HG03520 (cell line): Measurements from ENCODE around the gene GRK5.
"Not testable (repeated sequence)": the region's sequence is repeated elsewhere in the genome, so short reads cannot be mapped to it uniquely, and the experiment has no call there.

Source experiments
- ATAC-seq: cut with Tn5 transposase; IDR thresholded peaks from one replicate; pipeline ENCODE4 v1.9.1; 2021; ENCODE audit warnings: mild to moderate bottlenecking, moderate library complexity; ENCODE audit not compliant: unreplicated experiment

Gene GRK5

GRCh38 chr10:119431034-119431772, 223.8 kb downstream of the GRK5 start:
- ATAC-seq: no peak

- no peak for ATAC-seq
Observed at GRCh38 chr10:119431773-119432135, 224.4 kb downstream of the GRK5 start.

- ATAC-seq: not testable (repeated sequence)
Observed at GRCh38 chr10:119434942-119435341, 227.6 kb downstream of the GRK5 start.

DNA sequence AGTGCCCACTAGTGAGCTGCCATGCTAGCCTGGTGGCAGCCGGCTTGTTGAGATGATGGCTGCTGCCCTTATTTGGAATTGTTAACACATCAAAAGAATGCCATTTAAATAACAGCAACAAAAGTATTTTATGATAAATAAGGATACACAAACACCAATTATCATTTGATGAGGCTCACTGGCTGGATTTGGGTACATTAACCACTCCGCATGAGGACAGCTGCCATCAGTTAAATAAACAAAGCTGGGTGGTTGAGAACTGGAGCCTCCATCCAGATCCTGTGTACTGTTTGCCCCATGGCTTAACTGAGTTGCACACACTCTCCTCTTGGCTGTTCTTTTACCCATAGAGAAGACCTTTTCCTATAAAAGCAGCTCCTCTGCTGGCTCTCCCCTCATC, 231.3 kb downstream of the GRK5 start:
- no peak for ATAC-seq

GRCh38 chr10:119439922-119440321, 232.6 kb downstream of the GRK5 start:
- no peak for ATAC-seq

- no peak for ATAC-seq
Observed at GRCh38 chr10:119441151-119441821, 233.9 kb downstream of the GRK5 start.

GRCh38 chr10:119441921-119442757, 234.8 kb downstream of the GRK5 start:
- ATAC-seq: no peak

DNA sequence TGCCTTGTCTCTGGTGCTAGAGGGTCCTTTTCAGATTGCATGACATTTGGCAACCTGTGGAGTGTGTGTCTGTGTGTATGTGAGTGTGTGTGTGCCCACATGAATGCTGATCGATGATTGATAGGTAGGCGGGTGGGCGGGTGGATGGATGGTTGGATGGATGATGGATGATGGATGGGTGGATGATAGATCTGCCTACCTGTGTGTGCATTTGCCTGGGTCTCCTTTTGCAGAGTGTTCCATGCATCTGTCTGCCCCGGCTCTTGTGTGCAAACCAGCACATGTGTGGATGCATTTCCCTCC, 235.3 kb downstream of the GRK5 start:
- no peak for ATAC-seq

DNA sequence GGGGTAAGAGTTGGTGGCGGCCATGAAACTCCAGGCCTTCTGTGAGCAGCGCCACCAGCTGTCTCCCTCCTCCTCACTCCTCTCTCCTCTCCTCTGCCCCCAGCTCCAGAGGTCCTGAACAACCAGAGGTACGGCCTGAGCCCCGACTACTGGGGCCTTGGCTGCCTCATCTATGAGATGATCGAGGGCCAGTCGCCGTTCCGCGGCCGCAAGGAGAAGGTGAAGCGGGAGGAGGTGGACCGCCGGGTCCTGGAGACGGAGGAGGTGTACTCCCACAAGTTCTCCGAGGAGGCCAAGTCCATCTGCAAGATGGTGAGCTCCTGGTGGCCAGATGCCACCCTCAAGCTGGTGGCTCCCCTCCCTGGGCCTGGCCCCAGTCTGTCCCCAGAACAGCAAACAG, 236.1 kb downstream of the GRK5 start:
- ATAC-seq: no peak

- ATAC-seq: no peak
Observed at GRCh38 chr10:119443970-119444660, 236.7 kb downstream of the GRK5 start.

DNA sequence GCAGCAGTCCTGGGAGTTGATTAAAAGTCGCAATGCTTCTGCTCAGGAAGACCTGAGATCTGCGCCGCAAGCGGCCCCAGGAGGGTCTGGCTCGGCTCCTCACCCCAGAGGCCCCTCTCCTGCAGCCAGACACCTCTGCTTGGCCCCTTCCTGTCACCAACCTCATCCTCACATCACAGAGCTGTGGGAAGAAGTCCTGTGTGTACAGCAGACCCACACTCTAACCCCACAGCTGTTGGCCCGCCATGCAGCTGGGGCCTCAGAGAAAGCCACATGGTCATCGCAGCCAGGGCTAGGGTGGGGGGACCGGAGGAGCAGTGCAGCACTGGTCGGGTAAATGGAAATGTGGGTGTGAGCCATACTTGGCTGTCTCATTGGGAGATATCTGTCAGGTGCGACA, 237.5 kb downstream of the GRK5 start:
- no peak for ATAC-seq

DNA sequence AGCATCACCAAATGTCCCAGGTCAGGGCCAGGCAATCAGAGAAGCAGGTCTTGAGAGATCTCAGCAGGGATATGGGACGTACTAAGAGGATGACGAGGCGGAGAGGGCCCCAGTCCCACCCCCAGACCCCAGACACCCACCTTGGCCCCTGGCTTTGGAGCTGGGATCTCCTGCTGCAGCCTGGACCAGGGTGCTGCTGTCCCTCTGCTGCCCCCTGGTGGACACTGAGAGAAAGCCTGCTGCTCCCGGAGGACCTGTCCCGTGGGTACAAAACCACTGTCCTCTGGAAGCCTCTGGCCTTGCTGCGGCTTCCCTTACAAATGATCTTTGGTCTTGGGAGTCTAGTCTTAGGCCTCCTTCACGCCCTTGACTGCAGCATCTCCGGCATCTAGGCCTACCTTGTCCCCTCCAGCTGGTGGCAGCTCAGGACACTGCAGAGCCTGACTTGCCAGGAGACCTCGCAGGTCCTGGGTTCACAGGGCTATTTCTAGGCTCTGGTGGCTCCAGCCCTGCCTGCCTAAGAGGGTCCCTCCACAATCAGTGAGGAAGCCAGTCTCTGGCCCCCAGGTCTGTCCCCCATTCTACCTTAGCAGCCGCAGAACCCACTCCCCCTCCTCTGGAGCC, 238.1 kb downstream of the GRK5 start:
- peak; percentile 60 for ATAC-seq

DNA sequence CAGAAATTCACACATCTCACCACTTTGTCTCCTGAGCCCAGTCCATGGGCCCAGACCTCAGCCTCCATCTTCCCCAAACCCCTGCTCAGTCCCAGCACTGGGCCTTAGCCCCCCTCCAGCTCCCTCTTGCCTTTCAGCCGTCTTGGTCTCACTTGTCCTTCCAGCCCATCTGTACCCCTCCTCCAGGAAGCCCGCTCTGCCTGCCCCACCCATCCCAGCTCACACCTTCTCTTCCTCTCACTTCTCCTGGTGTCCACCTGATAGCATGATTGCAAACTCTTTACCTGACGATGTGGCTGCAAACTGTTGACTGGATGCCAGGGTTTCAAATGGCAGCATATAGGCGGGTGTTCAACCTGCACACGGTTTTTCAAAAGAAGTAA, 238.6 kb downstream of the GRK5 start:
- ATAC-seq: no peak

- no peak for ATAC-seq
Observed at GRCh38 chr10:119446441-119447277, 239.3 kb downstream of the GRK5 start.

DNA sequence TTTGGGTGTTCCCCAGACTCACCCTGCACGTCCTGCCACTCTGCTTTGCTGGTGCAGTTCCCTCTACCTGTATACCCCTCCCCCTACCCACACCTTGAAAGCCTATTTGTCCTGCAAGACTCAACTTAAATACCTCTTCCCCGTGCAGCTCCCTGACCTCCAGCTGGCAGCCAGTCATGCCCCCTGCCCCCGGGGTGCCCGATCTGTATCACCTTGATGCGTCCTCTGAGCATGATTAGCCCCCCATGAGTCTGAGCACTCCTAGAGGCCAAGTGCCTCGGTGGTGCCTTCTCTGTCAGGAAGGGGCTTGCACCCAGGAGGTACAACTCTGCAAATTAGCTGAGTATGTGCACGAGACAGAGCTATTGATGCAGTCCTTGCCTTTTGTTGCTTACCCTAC, 240.1 kb downstream of the GRK5 start:
- ATAC-seq: no peak

DNA sequence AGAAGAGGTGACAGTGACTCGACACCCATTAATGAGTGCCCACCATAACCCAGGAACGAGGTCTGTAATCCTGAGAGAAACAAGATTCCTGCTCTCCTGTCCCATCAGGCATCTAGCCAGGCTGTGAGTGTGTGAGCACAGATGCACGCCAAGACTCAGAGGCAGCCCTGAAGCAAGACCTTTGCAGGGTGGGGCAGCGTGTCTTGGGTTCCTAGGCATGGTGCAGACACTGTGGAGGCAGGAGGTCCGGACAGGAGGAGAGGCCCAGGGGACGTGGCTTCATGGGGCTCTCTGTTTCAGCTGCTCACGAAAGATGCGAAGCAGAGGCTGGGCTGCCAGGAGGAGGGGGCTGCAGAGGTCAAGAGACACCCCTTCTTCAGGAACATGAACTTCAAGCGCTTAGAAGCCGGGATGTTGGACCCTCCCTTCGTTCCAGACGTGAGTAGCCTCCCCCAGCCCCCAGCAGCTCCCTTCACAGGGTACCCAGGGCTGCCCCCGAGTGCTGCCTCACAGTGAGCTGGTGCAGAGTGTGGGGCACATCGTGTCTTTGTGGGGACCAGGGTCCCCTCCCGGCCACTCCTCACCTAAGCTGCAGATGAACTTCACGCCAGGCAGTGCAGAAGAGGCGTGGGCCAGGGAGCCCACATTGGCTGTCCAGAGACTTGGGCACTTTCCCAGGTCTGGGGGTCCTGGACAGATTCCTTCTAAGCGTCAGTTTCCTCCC, 240.6 kb downstream of the GRK5 start:
- ATAC-seq: no peak

GRCh38 chr10:119448628-119449584, 241.5 kb downstream of the GRK5 start:
- ATAC-seq: no peak

- ATAC-seq: no peak
Observed at GRCh38 chr10:119449760-119450461, 242.5 kb downstream of the GRK5 start.
